ENCODE data around the gene MAVS.
"Not testable (repeated sequence)": the region's sequence is repeated elsewhere in the genome, so short reads cannot be mapped to it uniquely, and the experiment has no call there.

The MAVS gene

GRCh38 chr20:3815703-3816315, 30.8 kb upstream of the MAVS start:
- DNase-seq, result no peak

GRCh38 chr20:3818155-3819151, 28.2 kb upstream of the MAVS start:
- no peak for DNase-seq

GRCh38 chr20:3819411-3820047, 27.1 kb upstream of the MAVS start:
- DNase-seq, result no peak

GRCh38 chr20:3820048-3820900, 26.4 kb upstream of the MAVS start, which contains the start of gene AP5S1:
AP5S1 (plus strand) TSS chr20:3820547; CDS start chr20:3822118, 1,571 bp downstream.
- peak; percentile 93 to 98 for DNase-seq

GRCh38 chr20:3820901-3821727, 25.5 kb upstream of the MAVS start:
- no peak for DNase-seq

GRCh38 chr20:3821996-3822395, 24.6 kb upstream of the MAVS start:
- DNase-seq, result no peak

- DNase-seq, result no peak
Observed at GRCh38 chr20:3823881-3824280, 22.8 kb upstream of the MAVS start.

- no peak for DNase-seq
Observed at GRCh38 chr20:3825526-3825925, 21.1 kb upstream of the MAVS start.

- no peak for DNase-seq
Observed at GRCh38 chr20:3826420-3826819, 20.2 kb upstream of the MAVS start.

- no peak for DNase-seq
Observed at GRCh38 chr20:3828798-3829197, 17.8 kb upstream of the MAVS start.

GRCh38 chr20:3829891-3830290, 16.7 kb upstream of the MAVS start:
- DNase-seq, result not testable (repeated sequence)

GRCh38 chr20:3836132-3836531, 10.5 kb upstream of the MAVS start:
- no peak for DNase-seq

GRCh38 chr20:3839328-3839727, 7.3 kb upstream of the MAVS start:
- DNase-seq, result no peak

GRCh38 chr20:3840201-3840600, 6.4 kb upstream of the MAVS start:
- not testable (repeated sequence) for DNase-seq

GRCh38 chr20:3842348-3842930, 4.2 kb upstream of the MAVS start:
- DNase-seq, result no peak

GRCh38 chr20:3843490-3843889, 3.1 kb upstream of the MAVS start:
- DNase-seq, result no peak

- not testable (repeated sequence) for DNase-seq
Observed at GRCh38 chr20:3843990-3844619, 2.5 kb upstream of the MAVS start.

- no peak for DNase-seq
Observed at GRCh38 chr20:3846378-3846739, 275 bp upstream of the MAVS start.

GRCh38 chr20:3847429-3847940, 851 bp downstream of the MAVS start:
- DNase-seq, result no peak

- DNase-seq, result no peak
Observed at GRCh38 chr20:3848565-3848964, 1.9 kb downstream of the MAVS start.

GRCh38 chr20:3854462-3854871, 7.8 kb downstream of the MAVS start:
- DNase-seq, result no peak

All from NCI-H187 (cell line).